MM.1S (cell line): ENCODE results near the gene NAA15.

ENCODE experiments used
- DNase-seq: peaks from one replicate; pipeline ENCODE4 v3.0.0-alpha.2; 2015
- H2AFZ ChIP-seq: fragments of 300-600 bp; sonication (generic); 2 replicates; pipeline ENCODE4 v1.6.0; 2016; ENCODE audit warnings: antibody characterized with exemption, low read length
- H3F3A ChIP-seq: fragments of 300-600 bp; sonication (generic); 2 replicates; pipeline ENCODE4 v1.6.1; 2016; ENCODE audit warnings: mild to moderate bottlenecking, antibody characterized with exemption, low read length, moderate library complexity, mixed read lengths; ENCODE audit not compliant: insufficient read depth
- H3K27ac ChIP-seq: fragments of 300-600 bp; sonication (generic); 2 replicates; pipeline ENCODE4 v1.5.1; 2016; ENCODE audit warnings: mild to moderate bottlenecking, low read length
- H3K27me3 ChIP-seq: fragments of 300-600 bp; sonication (generic); replicated peaks from 2 replicates; pipeline ENCODE4 v1.6.0; 2016; ENCODE audit warnings: low read length; ENCODE audit not compliant: insufficient read depth
- H3K36me3 ChIP-seq: fragments of 300-600 bp; sonication (generic); replicated peaks from 2 replicates; pipeline ENCODE4 v1.6.1; 2016; ENCODE audit warnings: mild to moderate bottlenecking, low read length, mixed read lengths; ENCODE audit not compliant: insufficient read depth
- H3K4me1 ChIP-seq: fragments of 300-600 bp; sonication (generic); 2 replicates; pipeline ENCODE4 v1.6.1; 2016; ENCODE audit warnings: low read length, mixed read lengths
- H3K4me2 ChIP-seq: fragments of 300-600 bp; sonication (generic); 2 replicates; pipeline ENCODE4 v1.6.0; 2016; ENCODE audit warnings: low read depth, low read length
- H3K4me3 ChIP-seq: fragments of 300-600 bp; sonication (generic); 2 replicates; pipeline ENCODE4 v1.5.1; 2016; ENCODE audit warnings: low read length, mixed read lengths
- H3K79me2 ChIP-seq: fragments of 300-600 bp; sonication (generic); 2 replicates; pipeline ENCODE4 v1.6.1; 2016; ENCODE audit warnings: mixed run types, low read length, mixed read lengths
- H3K9ac ChIP-seq: fragments of 300-600 bp; sonication (generic); 2 replicates; pipeline ENCODE4 v1.6.1; 2016; ENCODE audit warnings: low read length, mixed read lengths
- H3K9me2 ChIP-seq: fragments of 300-600 bp; sonication (generic); replicated peaks from 2 replicates; pipeline ENCODE4 v1.6.1; 2016; ENCODE audit warnings: mild to moderate bottlenecking, low read length, mixed read lengths; ENCODE audit not compliant: insufficient read depth
- H3K9me3 ChIP-seq: fragments of 300-600 bp; sonication (generic); replicated peaks from 2 replicates; pipeline ENCODE4 v1.6.1; 2016; ENCODE audit warnings: mild to moderate bottlenecking, low read length, mixed read lengths; ENCODE audit not compliant: insufficient read depth
- H4K20me1 ChIP-seq: fragments of 300-600 bp; sonication (generic); 2 replicates; pipeline ENCODE4 v1.6.1; 2016; ENCODE audit warnings: mild to moderate bottlenecking, low read length, moderate library complexity, mixed read lengths; ENCODE audit not compliant: insufficient read depth
- CTCF ChIP-seq: fragments of 300-600 bp; sonication (generic); IDR thresholded peaks from 2 replicates; pipeline ENCODE4 v1.5.1; 2016; ENCODE audit warnings: antibody characterized with exemption, low read length, mixed read lengths
- EZH2 ChIP-seq: fragments of 300-600 bp; sonication (generic); optimal IDR thresholded peaks from 2 replicates; pipeline ENCODE3; 2017; ENCODE audit warnings: low read depth, mild to moderate bottlenecking, antibody characterized with exemption, low read length, mixed read lengths
- EZH2phosphoT487 ChIP-seq: fragments of 300-600 bp; sonication (generic); IDR thresholded peaks from 2 replicates; pipeline ENCODE4 v1.6.1; 2018; ENCODE audit warnings: antibody characterized with exemption, low read length

The NAA15 gene

GRCh38 chr4:139361301-139361700, 60.0 kb downstream of the NAA15 start:
- H3F3A ChIP-seq = peaks cover 6% of the 10 kb centered on the region; the same call in 1 of the 2 replicates
- no peak overlapping the region for H2AFZ ChIP-seq
- DNase-seq = no peak
- H3K9me3 ChIP-seq = no peaks in the 10 kb centered on the region
- H3K4me1 ChIP-seq = peaks cover 7% of the 10 kb centered on the region
- no peak overlapping the region for H3K4me3 ChIP-seq
- H3K9ac ChIP-seq = no peak overlapping the region
- no peak overlapping the region for H3K4me2 ChIP-seq
- no peak for TF ChIP-seq CTCF
- TF ChIP-seq EZH2phosphoT487 = no peak
- TF ChIP-seq EZH2 = no peak
- no peaks in the 10 kb centered on the region for H3K9me2 ChIP-seq
- H3K27ac ChIP-seq = no peak overlapping the region
- H4K20me1 ChIP-seq = peaks cover 3% of the 10 kb centered on the region; the same call in 1 of the 2 replicates
- H3K36me3 ChIP-seq = peaks cover 9% of the 10 kb centered on the region
- H3K27me3 ChIP-seq = no peaks in the 10 kb centered on the region
- peaks cover 43% of the 10 kb centered on the region for H3K79me2 ChIP-seq

GRCh38 chr4:139367421-139368090, 66.3 kb downstream of the NAA15 start:
- H3K4me3 ChIP-seq = no peak overlapping the region
- H3K4me2 ChIP-seq = no peak overlapping the region
- H4K20me1 ChIP-seq = no peaks in the 10 kb centered on the region
- no peaks in the 10 kb centered on the region for H3K4me1 ChIP-seq
- no peaks in the 10 kb centered on the region for H3K9me2 ChIP-seq
- no peaks in the 10 kb centered on the region; the same call in 1 of the 2 replicates for H3F3A ChIP-seq
- H3K27me3 ChIP-seq = no peaks in the 10 kb centered on the region
- H2AFZ ChIP-seq = no peak overlapping the region
- DNase-seq = no peak
- H3K9ac ChIP-seq = no peak overlapping the region
- H3K79me2 ChIP-seq = peaks cover 45% of the 10 kb centered on the region
- TF ChIP-seq CTCF = no peak
- no peak for TF ChIP-seq EZH2
- TF ChIP-seq EZH2phosphoT487 = no peak
- H3K9me3 ChIP-seq = no peaks in the 10 kb centered on the region
- H3K36me3 ChIP-seq = peaks cover 3% of the 10 kb centered on the region; the same call in 1 of the 2 replicates
- H3K27ac ChIP-seq = no peak overlapping the region

- no peaks in the 10 kb centered on the region for H3K9me2 ChIP-seq
- no peak overlapping the region for H3K4me2 ChIP-seq
- no peak overlapping the region for H3K27ac ChIP-seq
- H3K27me3 ChIP-seq = no peaks in the 10 kb centered on the region
- H3K36me3 ChIP-seq = peaks cover 3% of the 10 kb centered on the region; the same call in 1 of the 2 replicates
- no peaks in the 10 kb centered on the region for H3K4me1 ChIP-seq
- no peaks in the 10 kb centered on the region for H3K9me3 ChIP-seq
- no peaks in the 10 kb centered on the region; the same call in 1 of the 2 replicates for H3F3A ChIP-seq
- no peak overlapping the region for H3K4me3 ChIP-seq
- no peaks in the 10 kb centered on the region for H4K20me1 ChIP-seq
- DNase-seq = no peak
- TF ChIP-seq EZH2 (no peak), EZH2phosphoT487 (no peak), CTCF (no peak)
- H2AFZ ChIP-seq = no peak overlapping the region
- H3K9ac ChIP-seq = no peak overlapping the region
- peaks cover 42% of the 10 kb centered on the region for H3K79me2 ChIP-seq
Observed at GRCh38 chr4:139368998-139369397, 67.7 kb downstream of the NAA15 start.
